PC-3 (cell line): Measurements from ENCODE around the gene GOLGA6L2. TPM values are rescaled to one million over a fixed set of nuclear protein-coding genes. Genes with fewer than 3 reads are reported as not detected.
A peak's percentile ranks its signal among the peaks of the same experiment; 100 is the strongest.

Experiments used
- ATAC-seq: fragments of 200-7000 bp; cut with Tn5 transposase; 2 replicates; pipeline ENCODE4 v1.9.1; 2020; ENCODE audit warnings: mild to moderate bottlenecking, moderate library complexity
- BruUV-seq: library from RNA; stranded (reverse); fragments of 400-500 nt; replicated peaks from 2 replicates; lab custom pipeline; 2021; lab: Mats Ljungman, UMichigan
- CTCF ChIA-PET: fragments of 300-600 bp; sonication (Branson Sonifier 250); formaldehyde crosslinking; loops from one replicate; lab custom pipeline; 2022; ENCODE audit warnings: antibody characterized with exemption; lab: Charles Lee
- POLR2A ChIA-PET: fragments of 300-600 bp; sonication (Branson Sonifier 250); formaldehyde crosslinking; loops from one replicate; lab custom pipeline; 2022; ENCODE audit warnings: antibody characterized with exemption; ENCODE audit not compliant: unreplicated experiment; lab: Charles Lee
- DNase-seq: peaks from one replicate; pipeline ENCODE4 v3.0.0-alpha.2; 2015
- H2AFZ ChIP-seq: fragments of 300-600 bp; sonication (generic); 2 replicates; pipeline ENCODE4 v1.6.0; 2016; ENCODE audit warnings: antibody characterized with exemption, low read length
- H3F3A ChIP-seq: fragments of 300-600 bp; sonication (generic); one replicate; pipeline ENCODE4 v1.6.0; 2017; ENCODE audit warnings: antibody characterized with exemption, low read length, control low read depth, mild to moderate bottlenecking; ENCODE audit not compliant: unreplicated experiment
- H3K27ac ChIP-seq: fragments of 300-600 bp; sonication (generic); 2 replicates; pipeline ENCODE4 v1.5.1; 2016; ENCODE audit warnings: mild to moderate bottlenecking, low read length
- H3K27me3 ChIP-seq: fragments of 300-600 bp; sonication (generic); 2 replicates; pipeline ENCODE4 v1.6.1; 2016; ENCODE audit warnings: low read length, mixed read lengths
- H3K36me3 ChIP-seq: fragments of 300-600 bp; sonication (generic); 2 replicates; pipeline ENCODE4 v1.6.1; 2016; ENCODE audit warnings: low read depth, mixed run types, low read length, mixed read lengths
- H3K4me1 ChIP-seq: fragments of 300-600 bp; sonication (generic); 2 replicates; pipeline ENCODE4 v1.5.1; 2016; ENCODE audit warnings: low read length; ENCODE audit not compliant: insufficient read depth
- H3K4me2 ChIP-seq: fragments of 300-600 bp; sonication (generic); 2 replicates; pipeline ENCODE4 v1.6.0; 2016; ENCODE audit warnings: low read length
- H3K4me3 ChIP-seq: fragments of 300-600 bp; sonication (generic); 2 replicates; pipeline ENCODE4 v1.5.1; 2016; ENCODE audit warnings: mild to moderate bottlenecking, low read length, mixed read lengths
- H3K79me2 ChIP-seq: fragments of 300-600 bp; sonication (generic); 2 replicates; pipeline ENCODE4 v1.6.1; 2017; ENCODE audit warnings: low read length, mixed read lengths
- H3K9ac ChIP-seq: fragments of 300-600 bp; sonication (generic); 2 replicates; pipeline ENCODE4 v1.6.0; 2016; ENCODE audit warnings: mild to moderate bottlenecking, low read length
- H3K9me2 ChIP-seq: fragments of 300-600 bp; sonication (generic); replicated peaks from 2 replicates; pipeline ENCODE4 v1.6.1; 2016; ENCODE audit warnings: mixed run types, low read length, mixed read lengths
- H3K9me3 ChIP-seq: fragments of 300-600 bp; sonication (generic); 2 replicates; pipeline ENCODE4 v1.6.1; 2016; ENCODE audit warnings: low read length, mixed read lengths
- H4K20me1 ChIP-seq: fragments of 300-600 bp; sonication (generic); 2 replicates; pipeline ENCODE4 v1.6.1; 2016; ENCODE audit warnings: low read length, mixed read lengths
- CTCF ChIP-seq: fragments of 300-600 bp; sonication (generic); conservative IDR thresholded peaks from 2 replicates; pipeline ENCODE4 v1.5.1; 2017; ENCODE audit warnings: antibody characterized with exemption, low read depth, mild to moderate bottlenecking, low read length
- EZH2 ChIP-seq: fragments of 300-600 bp; sonication (generic); IDR thresholded peaks from one replicate; pipeline ENCODE4 v1.6.1; 2017; ENCODE audit warnings: antibody characterized with exemption, mild to moderate bottlenecking, low read length; ENCODE audit not compliant: unreplicated experiment
- EZH2phosphoT487 ChIP-seq: fragments of 300-600 bp; sonication (generic); IDR thresholded peaks from 2 replicates; pipeline ENCODE4 v1.6.1; 2018; ENCODE audit warnings: mild to moderate bottlenecking, antibody characterized with exemption, low read length, borderline replicate concordance
- intact Hi-C: fragments of 100-400 bp; cut with micrococcal nuclease; formaldehyde crosslinking; loops from 2 replicates; pipeline ENCODE4 v1.9.0; 2023
- total RNA-seq: library from RNA; depleted of rRNA; stranded (reverse); fragments of >200 nt; gene quantifications from 2 replicates; pipeline ENCODE4 v1.2.3, GENCODE V29; 2014

The GOLGA6L2 gene
- total RNA-seq, 1 experiment from 2014 or later, result not detected

GRCh38 chr15:23477920-23478319, 30.9 kb upstream of the GOLGA6L2 start:
- Histone ChIP-seq H3F3A (no peaks in the 10 kb centered on the region), H3K36me3 (no peaks in the 10 kb centered on the region), H4K20me1 (no peaks in the 10 kb centered on the region), H3K9me2 (no peaks in the 10 kb centered on the region), H2AFZ (no peak overlapping the region), H3K27ac (no peak overlapping the region), H3K9me3 (no peaks in the 10 kb centered on the region), H3K27me3 (peaks cover 26% of the 10 kb centered on the region; the same call in 1 of the 2 replicates), H3K4me3 (no peak overlapping the region), H3K4me2 (no peak overlapping the region), H3K4me1 (no peaks in the 10 kb centered on the region), H3K79me2 (no peaks in the 10 kb centered on the region), H3K9ac (no peak overlapping the region)
- intact Hi-C loops, result no loop called here
- TF ChIP-seq CTCF (no peak), EZH2phosphoT487 (no peak), EZH2 (no peak)
- DNase-seq, result no peak
- BruUV-seq, result no TSS peak
- CTCF ChIA-PET, result no interaction called here
- no peak for ATAC-seq
- POLR2A ChIA-PET, result no interaction called here

- BruUV-seq, result no TSS peak
- Histone ChIP-seq H4K20me1 (no peaks in the 10 kb centered on the region), H3K9me3 (no peaks in the 10 kb centered on the region), H3K27me3 (peaks cover 17% of the 10 kb centered on the region; the same call in 1 of the 2 replicates), H3K36me3 (no peaks in the 10 kb centered on the region), H3K79me2 (no peaks in the 10 kb centered on the region), H3K9ac (no peak overlapping the region), H3K27ac (no peak overlapping the region), H2AFZ (no peak overlapping the region), H3K4me3 (no peak overlapping the region), H3K9me2 (no peaks in the 10 kb centered on the region), H3F3A (no peaks in the 10 kb centered on the region), H3K4me1 (no peaks in the 10 kb centered on the region), H3K4me2 (no peak overlapping the region)
- ChIA-PET POLR2A (no interaction called here), CTCF (no interaction called here)
- intact Hi-C loops, result no loop called here
- TF ChIP-seq EZH2 (no peak), CTCF (no peak), EZH2phosphoT487 (no peak)
- peak; percentile 21 for DNase-seq
- ATAC-seq, result no peak
Measured at GRCh38 chr15:23472678-23473077, 25.6 kb upstream of the GOLGA6L2 start.

GRCh38 chr15:23472033-23472432, 25.0 kb upstream of the GOLGA6L2 start:
- no peaks in the 10 kb centered on the region for H3K9me3 ChIP-seq
- BruUV-seq, result no TSS peak
- no peaks in the 10 kb centered on the region for H3K9me2 ChIP-seq
- no peaks in the 10 kb centered on the region for H3F3A ChIP-seq
- CTCF ChIA-PET, result no interaction called here
- intact Hi-C loops, result no loop called here
- DNase-seq (no peak), ATAC-seq (no peak)
- no peak overlapping the region for H3K9ac ChIP-seq
- no peak overlapping the region for H3K4me3 ChIP-seq
- 0 out of 2 replicates have a peak, but pooled peaks cover 11% of the 10 kb centered on the region for H3K27me3 ChIP-seq
- H4K20me1 ChIP-seq, result no peaks in the 10 kb centered on the region
- H3K79me2 ChIP-seq, result no peaks in the 10 kb centered on the region
- H3K36me3 ChIP-seq, result no peaks in the 10 kb centered on the region
- no peak overlapping the region for H3K27ac ChIP-seq
- H3K4me1 ChIP-seq, result no peaks in the 10 kb centered on the region
- TF ChIP-seq EZH2phosphoT487 (no peak), EZH2 (no peak), CTCF (no peak)
- POLR2A ChIA-PET, result no interaction called here
- H2AFZ ChIP-seq, result no peak overlapping the region
- H3K4me2 ChIP-seq, result no peak overlapping the region
